ENCODE results near the gene PCDHA1. TPM values are rescaled to one million over a fixed set of nuclear protein-coding genes. Genes with fewer than 3 reads are reported as not detected.

PCDHA1 gene
- total and polyA plus RNA-seq, 7 experiments from 2014 or later: not detected

- no peak for ATAC-seq
- H3K9me3 Mint-ChIP-seq: peaks cover 0 to 17% (median 3%) of the 10 kb centered on the region in 11 donors
- intact Hi-C loops (cut with micrococcal nuclease): no loop called here
Measured at GRCh38 chr5:140998921-140999410, 213.0 kb downstream of the PCDHA1 start.

GRCh38 chr5:141001446-141001843 is 215.5 kb downstream of the PCDHA1 start:
- H3K4me3 Mint-ChIP-seq: peak overlapping the region in 8 of 10 donors; percentile 23 to 73 (median 52)
- intact Hi-C loops (cut with micrococcal nuclease): no loop called here

More at GRCh38 chr5:140998921-140999410, 213.0 kb downstream of the PCDHA1 start:
- Mint-ChIP-seq H3K27ac (no peak overlapping the region), H3K4me1 (peaks cover 0 to 9% (median 9%) of the 10 kb centered on the region in 7 donors), H3K36me3 (peaks cover 0 to 7% (median 0%) of the 10 kb centered on the region in 5 donors), H3K27me3 (peaks cover 16 to 53% (median 42%) of the 10 kb centered on the region in 5 donors), H3K4me3 (no peak overlapping the region)
- DNase-seq: no peak
- CTCF ChIA-PET: no interaction called here
- POLR2A ChIA-PET: no interaction called here
- no peaks in the 10 kb centered on the region for H3K36me3 ChIP-seq (ENCODE audit: control insufficient read depth in 2 of 3, insufficient read depth in 3 of 3, low read length in 3 of 3)
- no peaks in the 10 kb centered on the region for H3K9me3 ChIP-seq (ENCODE audit: control insufficient read depth in 2 of 3, low read length in 3 of 3)
- no peaks in the 10 kb centered on the region for H3K27me3 ChIP-seq (ENCODE audit: control insufficient read depth in 2 of 2, insufficient read depth in 2 of 2, low read length in 2 of 2)
- no peak overlapping the region for H3K27ac ChIP-seq (ENCODE audit: low read depth, low read length)
- no peaks in the 10 kb centered on the region for H3K4me1 ChIP-seq (ENCODE audit: control insufficient read depth in 2 of 2, insufficient read depth in 2 of 2, low read length in 2 of 2)
- H3K4me3 ChIP-seq (ENCODE audit: low read length): no peak overlapping the region

DNA sequence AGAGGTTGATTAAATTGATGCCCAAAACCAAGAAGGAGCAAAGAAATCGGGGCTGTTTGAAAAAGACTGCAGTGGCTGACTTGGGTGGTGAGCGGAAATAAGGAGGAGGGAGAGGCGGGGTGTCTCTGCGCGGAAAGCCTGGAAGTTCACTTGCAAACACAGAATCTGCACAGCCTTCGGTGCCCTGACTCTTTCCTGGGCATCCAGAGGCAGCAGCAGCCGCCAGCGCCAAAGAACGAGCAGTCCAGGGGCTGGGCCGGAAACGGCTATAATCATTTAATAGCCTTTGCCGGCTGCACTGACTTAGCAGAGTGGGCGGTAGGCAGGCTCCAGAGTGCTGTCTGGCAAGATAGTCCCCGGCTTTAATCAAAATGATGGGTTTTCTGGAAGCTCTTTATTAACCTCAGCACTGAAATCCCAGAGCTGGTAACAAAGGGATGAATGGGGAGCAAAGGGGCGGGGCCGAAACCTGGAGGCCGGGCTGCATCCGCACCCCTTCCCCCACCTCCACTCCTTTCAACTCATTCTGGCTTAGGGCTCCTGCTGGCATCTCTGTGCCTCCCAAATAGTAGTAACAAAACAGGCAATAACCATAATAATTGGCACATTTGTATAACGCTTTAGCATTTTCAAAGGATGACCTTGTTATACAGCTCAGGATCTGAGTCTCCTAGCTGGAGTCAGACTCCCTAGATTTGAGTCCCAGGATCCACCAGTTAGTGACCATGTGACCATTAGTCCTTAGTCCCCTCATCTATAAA is 216.1 kb downstream of the PCDHA1 start:
- Mint-ChIP-seq H3K4me1 (peaks cover 0 to 9% (median 9%) of the 10 kb centered on the region in 7 donors), H3K9me3 (peaks cover 0 to 21% (median 5%) of the 10 kb centered on the region in 11 donors), H3K27ac (no peak overlapping the region), H3K4me3 (peak overlapping the region in 9 of 10 donors; percentile 2 to 73 (median 43)), H3K36me3 (peaks cover 0 to 15% (median 0%) of the 10 kb centered on the region in 5 donors), H3K27me3 (peaks cover 16 to 64% (median 51%) of the 10 kb centered on the region in 5 donors)
- H3K36me3 ChIP-seq (ENCODE audit: control insufficient read depth in 2 of 3, insufficient read depth in 3 of 3, low read length in 3 of 3): no peaks in the 10 kb centered on the region
- H3K4me3 ChIP-seq (ENCODE audit: low read length): no peak overlapping the region
- peak in 3 of 9 donors; percentile 1 to 2 (median 2) for DNase-seq
- intact Hi-C loops (cut with micrococcal nuclease): no loop called here
- H3K27me3 ChIP-seq (ENCODE audit: control insufficient read depth in 2 of 2, insufficient read depth in 2 of 2, low read length in 2 of 2): no peaks in the 10 kb centered on the region
- H3K4me1 ChIP-seq (ENCODE audit: control insufficient read depth in 2 of 2, insufficient read depth in 2 of 2, low read length in 2 of 2): no peaks in the 10 kb centered on the region
- no peak overlapping the region for H3K27ac ChIP-seq (ENCODE audit: low read depth, low read length)
- H3K9me3 ChIP-seq (ENCODE audit: control insufficient read depth in 2 of 3, low read length in 3 of 3): no peaks in the 10 kb centered on the region
- ChIA-PET POLR2A (no interaction called here), CTCF (no interaction called here)
- ATAC-seq: no peak

More at GRCh38 chr5:141001446-141001843, 215.5 kb downstream of the PCDHA1 start:
- peaks cover 0 to 9% (median 0%) of the 10 kb centered on the region in 5 donors for H3K36me3 Mint-ChIP-seq
- DNase-seq (no peak), ATAC-seq (no peak)
- Histone ChIP-seq H3K27ac (ENCODE audit: low read depth, low read length) (no peak overlapping the region), H3K27me3 (ENCODE audit: control insufficient read depth in 2 of 2, insufficient read depth in 2 of 2, low read length in 2 of 2) (no peaks in the 10 kb centered on the region), H3K4me1 (ENCODE audit: control insufficient read depth in 2 of 2, insufficient read depth in 2 of 2, low read length in 2 of 2) (no peaks in the 10 kb centered on the region), H3K4me3 (ENCODE audit: low read length) (no peak overlapping the region), H3K9me3 (ENCODE audit: control insufficient read depth in 2 of 3, low read length in 3 of 3) (no peaks in the 10 kb centered on the region), H3K36me3 (ENCODE audit: control insufficient read depth in 2 of 3, insufficient read depth in 3 of 3, low read length in 3 of 3) (no peaks in the 10 kb centered on the region)
- ChIA-PET POLR2A (no interaction called here), CTCF (no interaction called here)
- H3K27me3 Mint-ChIP-seq: peaks cover 16 to 61% (median 46%) of the 10 kb centered on the region in 5 donors
- peaks cover 0 to 9% (median 9%) of the 10 kb centered on the region in 7 donors for H3K4me1 Mint-ChIP-seq
- H3K27ac Mint-ChIP-seq: no peak overlapping the region
- H3K9me3 Mint-ChIP-seq: peaks cover 0 to 16% (median 4%) of the 10 kb centered on the region in 11 donors

GRCh38 chr5:141002605-141002965 is 216.6 kb downstream of the PCDHA1 start:
- DNase-seq (no peak), ATAC-seq (no peak)
- Mint-ChIP-seq H3K27ac (no peak overlapping the region), H3K4me3 (peak overlapping the region in 1 of 10 donors; percentile 27), H3K36me3 (peaks cover 0 to 15% (median 0%) of the 10 kb centered on the region in 5 donors), H3K9me3 (peaks cover 0 to 23% (median 5%) of the 10 kb centered on the region in 11 donors), H3K27me3 (peaks cover 16 to 62% (median 53%) of the 10 kb centered on the region in 5 donors), H3K4me1 (peaks cover 0 to 9% (median 9%) of the 10 kb centered on the region in 7 donors)
- ChIA-PET CTCF (no interaction called here), POLR2A (no interaction called here)
- no peaks in the 10 kb centered on the region for H3K4me1 ChIP-seq (ENCODE audit: control insufficient read depth in 2 of 2, insufficient read depth in 2 of 2, low read length in 2 of 2)
- H3K9me3 ChIP-seq (ENCODE audit: control insufficient read depth in 2 of 3, low read length in 3 of 3): no peaks in the 10 kb centered on the region
- H3K4me3 ChIP-seq (ENCODE audit: low read length): no peak overlapping the region
- intact Hi-C loops (cut with micrococcal nuclease): no loop called here
- no peaks in the 10 kb centered on the region for H3K36me3 ChIP-seq (ENCODE audit: control insufficient read depth in 2 of 3, insufficient read depth in 3 of 3, low read length in 3 of 3)
- no peak overlapping the region for H3K27ac ChIP-seq (ENCODE audit: low read depth, low read length)
- H3K27me3 ChIP-seq (ENCODE audit: control insufficient read depth in 2 of 2, insufficient read depth in 2 of 2, low read length in 2 of 2): no peaks in the 10 kb centered on the region

DNA sequence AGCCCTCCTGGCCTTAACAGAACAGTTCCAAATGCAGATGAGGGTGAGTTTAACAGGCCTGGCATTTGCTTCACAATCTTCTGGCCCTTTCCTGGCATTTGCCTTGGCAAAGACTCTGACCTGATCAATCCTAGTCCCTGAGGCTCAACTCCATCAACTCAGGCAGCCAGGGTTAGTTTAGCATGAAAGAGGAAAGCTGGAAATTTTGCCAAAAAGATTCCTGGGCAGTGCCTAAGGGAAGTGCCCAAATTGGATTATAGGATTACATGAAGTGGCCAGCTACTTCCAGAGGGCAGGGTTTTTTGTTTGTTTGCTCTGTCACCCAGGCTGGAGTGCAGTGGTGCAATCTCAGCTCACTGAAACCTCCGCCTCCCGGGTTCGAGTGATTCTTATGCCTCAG is 217.1 kb downstream of the PCDHA1 start:
- Histone ChIP-seq H3K27ac (ENCODE audit: low read depth, low read length) (no peak overlapping the region), H3K27me3 (ENCODE audit: control insufficient read depth in 2 of 2, insufficient read depth in 2 of 2, low read length in 2 of 2) (no peaks in the 10 kb centered on the region), H3K9me3 (ENCODE audit: control insufficient read depth in 2 of 3, low read length in 3 of 3) (no peaks in the 10 kb centered on the region), H3K4me1 (ENCODE audit: control insufficient read depth in 2 of 2, insufficient read depth in 2 of 2, low read length in 2 of 2) (no peaks in the 10 kb centered on the region), H3K4me3 (ENCODE audit: low read length) (no peak overlapping the region), H3K36me3 (ENCODE audit: control insufficient read depth in 2 of 3, insufficient read depth in 3 of 3, low read length in 3 of 3) (no peaks in the 10 kb centered on the region)
- intact Hi-C loops (cut with micrococcal nuclease): no loop called here
- H3K9me3 Mint-ChIP-seq: peaks cover 0 to 23% (median 5%) of the 10 kb centered on the region in 11 donors
- H3K4me3 Mint-ChIP-seq: no peak overlapping the region
- ATAC-seq: no peak
- no peak for DNase-seq
- ChIA-PET CTCF (no interaction called here), POLR2A (no interaction called here)
- peaks cover 0 to 9% (median 9%) of the 10 kb centered on the region in 7 donors for H3K4me1 Mint-ChIP-seq
- H3K36me3 Mint-ChIP-seq: peaks cover 0 to 15% (median 0%) of the 10 kb centered on the region in 5 donors
- H3K27ac Mint-ChIP-seq: no peak overlapping the region
- H3K27me3 Mint-ChIP-seq: peaks cover 16 to 62% (median 55%) of the 10 kb centered on the region in 5 donors

DNA sequence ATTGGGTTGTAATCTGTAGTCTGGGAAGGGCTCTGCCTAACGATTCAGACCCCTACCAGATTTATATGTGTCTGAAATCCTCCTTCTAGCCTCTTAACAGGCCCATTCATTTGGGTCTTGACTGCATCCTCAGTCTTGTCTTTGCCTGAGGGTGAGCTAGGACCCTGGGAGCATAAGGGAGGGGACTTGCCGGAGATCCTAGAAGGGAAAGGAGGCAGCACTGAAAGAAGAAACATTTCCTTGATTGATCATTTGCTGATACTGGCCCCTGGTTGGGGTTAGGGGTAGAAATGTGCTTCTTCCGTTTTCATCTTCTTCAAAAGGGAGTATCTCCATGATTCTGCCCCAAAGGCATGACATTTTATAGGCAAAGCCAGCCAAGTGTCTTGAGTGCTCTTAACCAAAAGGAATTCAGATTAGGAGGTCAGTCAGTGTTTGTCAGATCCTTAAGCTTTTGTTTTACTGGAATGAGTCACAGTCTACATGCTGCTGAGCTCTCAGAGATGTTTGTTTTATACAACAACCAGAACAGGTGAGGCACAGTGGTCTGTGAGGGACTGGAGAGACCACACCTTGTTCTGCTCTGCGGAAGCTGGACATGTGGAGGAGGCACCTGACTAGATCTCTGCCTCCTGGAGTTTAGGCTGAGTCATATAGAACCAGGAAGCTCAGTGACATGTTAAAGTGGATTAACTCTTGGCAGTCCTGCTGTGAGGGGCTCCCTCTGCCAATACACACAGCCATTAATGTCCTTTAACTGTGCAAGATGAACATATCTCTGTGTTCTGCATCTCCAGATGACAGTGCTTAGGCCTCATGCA is 218.1 kb downstream of the PCDHA1 start:
- no peak overlapping the region for H3K27ac ChIP-seq (ENCODE audit: low read depth, low read length)
- H3K4me3 ChIP-seq (ENCODE audit: low read length): no peak overlapping the region
- no peaks in the 10 kb centered on the region for H3K27me3 ChIP-seq (ENCODE audit: control insufficient read depth in 2 of 2, insufficient read depth in 2 of 2, low read length in 2 of 2)
- peaks cover 0 to 15% (median 0%) of the 10 kb centered on the region in 5 donors for H3K36me3 Mint-ChIP-seq
- POLR2A ChIA-PET: no interaction called here
- ATAC-seq (no peak), DNase-seq (no peak)
- peaks cover 0 to 23% (median 5%) of the 10 kb centered on the region in 11 donors for H3K9me3 Mint-ChIP-seq
- no peaks in the 10 kb centered on the region for H3K9me3 ChIP-seq (ENCODE audit: control insufficient read depth in 2 of 3, low read length in 3 of 3)
- no peak overlapping the region for H3K27ac Mint-ChIP-seq
- CTCF ChIA-PET: no interaction called here
- H3K27me3 Mint-ChIP-seq: peaks cover 16 to 57% (median 53%) of the 10 kb centered on the region in 5 donors
- no peak overlapping the region for H3K4me3 Mint-ChIP-seq
- H3K36me3 ChIP-seq (ENCODE audit: control insufficient read depth in 2 of 3, insufficient read depth in 3 of 3, low read length in 3 of 3): no peaks in the 10 kb centered on the region
- intact Hi-C loops (cut with micrococcal nuclease): no loop called here
- peaks cover 0 to 9% (median 9%) of the 10 kb centered on the region in 7 donors for H3K4me1 Mint-ChIP-seq
- no peaks in the 10 kb centered on the region for H3K4me1 ChIP-seq (ENCODE audit: control insufficient read depth in 2 of 2, insufficient read depth in 2 of 2, low read length in 2 of 2)

All from naive thymus-derived CD4-positive, alpha-beta T cell (primary cell).